ENCODE results near the gene SULT1A1. TPM values are rescaled to one million over a fixed set of nuclear protein-coding genes. Genes with fewer than 3 reads are reported as not detected.

SULT1A1 gene
- total and polyA plus RNA-seq, 4 donors: 25.3 to 143 (median 102) TPM

DNA sequence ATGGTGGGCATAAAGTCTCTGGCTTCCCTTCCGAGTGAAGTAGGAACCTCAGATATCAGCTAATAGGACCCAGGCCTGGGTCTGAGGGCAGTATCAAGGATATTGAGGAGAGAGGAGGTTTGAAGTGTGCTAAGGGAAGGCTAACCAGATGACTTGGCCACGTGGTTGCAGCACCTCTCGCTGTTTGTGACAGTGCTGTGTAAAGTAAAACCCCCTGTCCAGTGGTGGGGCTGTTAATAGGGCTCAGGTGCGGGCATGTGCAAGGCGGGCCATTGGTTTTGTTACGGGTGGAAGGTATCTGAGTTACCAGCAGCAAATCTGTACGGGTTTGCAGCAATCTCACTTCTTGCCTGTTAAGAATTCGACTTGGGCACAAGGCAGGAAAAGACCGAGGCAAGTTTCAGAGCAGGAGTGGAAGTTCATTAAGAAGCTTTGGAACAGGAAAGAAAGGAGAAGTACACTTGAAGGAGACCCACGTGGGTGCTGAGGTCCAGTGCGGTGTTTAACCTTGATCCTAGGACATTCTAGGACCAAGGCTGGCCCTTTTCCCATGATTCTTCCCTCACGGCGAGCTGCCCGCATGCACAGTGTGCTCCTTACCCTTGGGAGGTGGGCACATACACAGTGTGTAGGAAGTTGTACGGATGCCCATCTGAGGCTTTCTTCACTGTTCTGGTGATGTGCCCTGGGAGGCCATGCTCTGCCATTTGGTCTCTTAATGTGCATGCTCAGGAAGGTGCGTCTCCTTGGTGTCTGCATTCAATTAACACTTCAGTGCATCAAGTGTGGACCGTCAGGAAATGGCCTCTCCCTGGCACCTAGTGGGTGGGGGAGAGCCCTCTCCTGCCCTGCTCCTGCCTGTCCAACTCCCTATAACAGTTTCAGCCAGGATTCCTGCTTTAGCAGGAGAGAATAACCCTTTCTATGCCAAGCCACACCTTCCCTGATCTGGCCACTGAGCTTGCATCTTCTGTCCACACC, 35.8 kb downstream of the SULT1A1 start:
- Histone ChIP-seq H3K36me3 (ENCODE audit: control insufficient read depth in 4 of 4, insufficient read depth in 3 of 4, low read depth in 1 of 4, low read length in 3 of 4) (no peaks in the 10 kb centered on the region), H3K9me3 (ENCODE audit: control insufficient read depth in 4 of 4, low read length in 3 of 4) (no peaks in the 10 kb centered on the region), H3K4me3 (ENCODE audit: low read depth in 1 of 3, low read length in 3 of 3) (no peak overlapping the region), H3K4me1 (ENCODE audit: control insufficient read depth in 4 of 4, insufficient read depth in 4 of 4, low read length in 3 of 4) (peaks cover 0 to 6% (median 0%) of the 10 kb centered on the region in 4 donors), H3K9ac (ENCODE audit: low read depth in 1 of 2, low read length in 2 of 2) (no peak overlapping the region), H3K27me3 (ENCODE audit: control insufficient read depth in 4 of 4, insufficient read depth in 4 of 4, low read length in 3 of 4) (no peaks in the 10 kb centered on the region), H3K27ac (ENCODE audit: low read depth in 1 of 2, low read length in 2 of 2) (no peak overlapping the region)
- TF ChIP-seq NR2F2 (IDR thresholded peaks at IDR 0.05) (no peak), YY1 (IDR thresholded peaks at IDR 0.05) (no peak), JUND (IDR thresholded peaks at IDR 0.05) (no peak), ZBTB33 (IDR thresholded peaks at IDR 0.05) (no peak), SP1 (IDR thresholded peaks at IDR 0.05) (no peak), GABPA (IDR thresholded peaks at IDR 0.05 in 1 of 2, conservative IDR thresholded peaks at IDR 0.05 in 1 of 2) (no peak)
- TF ChIP-seq, protein P1, sequence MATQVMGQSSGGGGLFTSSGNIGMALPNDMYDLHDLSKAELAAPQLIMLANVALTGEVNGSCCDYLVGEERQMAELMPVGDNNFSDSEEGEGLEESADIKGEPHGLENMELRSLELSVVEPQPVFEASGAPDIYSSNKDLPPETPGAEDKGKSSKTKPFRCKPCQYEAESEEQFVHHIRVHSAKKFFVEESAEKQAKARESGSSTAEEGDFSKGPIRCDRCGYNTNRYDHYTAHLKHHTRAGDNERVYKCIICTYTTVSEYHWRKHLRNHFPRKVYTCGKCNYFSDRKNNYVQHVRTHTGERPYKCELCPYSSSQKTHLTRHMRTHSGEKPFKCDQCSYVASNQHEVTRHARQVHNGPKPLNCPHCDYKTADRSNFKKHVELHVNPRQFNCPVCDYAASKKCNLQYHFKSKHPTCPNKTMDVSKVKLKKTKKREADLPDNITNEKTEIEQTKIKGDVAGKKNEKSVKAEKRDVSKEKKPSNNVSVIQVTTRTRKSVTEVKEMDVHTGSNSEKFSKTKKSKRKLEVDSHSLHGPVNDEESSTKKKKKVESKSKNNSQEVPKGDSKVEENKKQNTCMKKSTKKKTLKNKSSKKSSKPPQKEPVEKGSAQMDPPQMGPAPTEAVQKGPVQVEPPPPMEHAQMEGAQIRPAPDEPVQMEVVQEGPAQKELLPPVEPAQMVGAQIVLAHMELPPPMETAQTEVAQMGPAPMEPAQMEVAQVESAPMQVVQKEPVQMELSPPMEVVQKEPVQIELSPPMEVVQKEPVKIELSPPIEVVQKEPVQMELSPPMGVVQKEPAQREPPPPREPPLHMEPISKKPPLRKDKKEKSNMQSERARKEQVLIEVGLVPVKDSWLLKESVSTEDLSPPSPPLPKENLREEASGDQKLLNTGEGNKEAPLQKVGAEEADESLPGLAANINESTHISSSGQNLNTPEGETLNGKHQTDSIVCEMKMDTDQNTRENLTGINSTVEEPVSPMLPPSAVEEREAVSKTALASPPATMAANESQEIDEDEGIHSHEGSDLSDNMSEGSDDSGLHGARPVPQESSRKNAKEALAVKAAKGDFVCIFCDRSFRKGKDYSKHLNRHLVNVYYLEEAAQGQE (IDR thresholded peaks at IDR 0.05): no peak
- DNase-seq (ENCODE audit: low spot score): no peak
- WGBS: 84% methylated on average over 17 of the region's 17 CpGs

DNA sequence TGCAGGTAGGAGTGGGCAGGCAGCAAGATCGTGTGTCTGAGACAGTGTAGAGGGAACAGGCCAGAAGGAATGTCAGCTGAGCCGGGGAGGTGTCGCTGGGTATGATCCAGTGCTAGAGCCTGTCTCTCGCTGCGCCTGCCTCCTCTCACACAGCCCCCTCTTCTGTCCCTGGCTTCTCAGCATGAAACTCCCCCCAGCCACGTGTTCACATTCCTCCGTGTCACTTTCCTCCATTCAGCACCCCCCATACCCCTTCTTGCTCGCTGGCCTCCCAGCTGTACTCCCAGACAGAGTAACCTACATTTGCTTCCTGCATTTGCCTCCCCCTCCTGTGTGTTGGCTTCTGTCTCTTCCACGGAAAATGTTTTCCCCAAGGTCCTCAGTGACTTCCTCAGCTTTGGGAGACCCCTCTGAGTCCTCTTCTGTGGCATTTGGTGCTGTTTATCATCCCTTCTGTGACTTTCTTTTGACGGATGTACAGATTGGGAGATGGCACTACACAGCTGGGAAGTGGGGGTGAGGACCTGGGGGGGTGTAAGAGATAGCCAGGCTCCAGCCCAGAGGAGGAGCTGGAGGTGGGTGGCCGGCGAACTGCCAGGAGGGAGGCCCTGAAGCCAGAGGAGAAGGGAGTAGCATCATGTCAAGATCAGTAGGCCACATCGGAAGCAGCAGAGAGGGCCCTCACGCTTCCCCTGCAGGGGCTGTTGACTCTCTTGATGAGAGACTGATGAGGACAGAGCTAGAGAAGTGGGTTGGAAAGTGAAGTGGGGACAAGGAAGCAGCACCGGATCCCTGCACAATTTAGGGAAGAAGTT, 36.9 kb downstream of the SULT1A1 start:
- no peak overlapping the region for H3K9ac ChIP-seq (ENCODE audit: low read depth in 1 of 2, low read length in 2 of 2)
- H3K4me1 ChIP-seq (ENCODE audit: control insufficient read depth in 4 of 4, insufficient read depth in 4 of 4, low read length in 3 of 4): peaks cover 0 to 6% (median 0%) of the 10 kb centered on the region in 4 donors
- WGBS: 82% methylated on average over 15 of the region's 15 CpGs
- H3K27ac ChIP-seq (ENCODE audit: low read depth in 1 of 2, low read length in 2 of 2): no peak overlapping the region
- no peak overlapping the region for H3K4me3 ChIP-seq (ENCODE audit: low read depth in 1 of 3, low read length in 3 of 3)
- H3K36me3 ChIP-seq (ENCODE audit: control insufficient read depth in 4 of 4, insufficient read depth in 3 of 4, low read depth in 1 of 4, low read length in 3 of 4): no peaks in the 10 kb centered on the region
- DNase-seq (ENCODE audit: low spot score): no peak
- H3K9me3 ChIP-seq (ENCODE audit: control insufficient read depth in 4 of 4, low read length in 3 of 4): no peaks in the 10 kb centered on the region
- H3K27me3 ChIP-seq (ENCODE audit: control insufficient read depth in 4 of 4, insufficient read depth in 4 of 4, low read length in 3 of 4): no peaks in the 10 kb centered on the region
- TF ChIP-seq ZBTB33 (IDR thresholded peaks at IDR 0.05): no peak
- TF ChIP-seq RXRA (IDR thresholded peaks at IDR 0.05): no peak
- TF ChIP-seq FOXA2 (IDR thresholded peaks at IDR 0.05): no peak
- no peak for TF ChIP-seq HNF4A (conservative IDR thresholded peaks at IDR 0.05)
- TF ChIP-seq FOXA1 (IDR thresholded peaks at IDR 0.05): no peak
- TF ChIP-seq JUND (IDR thresholded peaks at IDR 0.05): no peak
- TF ChIP-seq, protein P2, sequence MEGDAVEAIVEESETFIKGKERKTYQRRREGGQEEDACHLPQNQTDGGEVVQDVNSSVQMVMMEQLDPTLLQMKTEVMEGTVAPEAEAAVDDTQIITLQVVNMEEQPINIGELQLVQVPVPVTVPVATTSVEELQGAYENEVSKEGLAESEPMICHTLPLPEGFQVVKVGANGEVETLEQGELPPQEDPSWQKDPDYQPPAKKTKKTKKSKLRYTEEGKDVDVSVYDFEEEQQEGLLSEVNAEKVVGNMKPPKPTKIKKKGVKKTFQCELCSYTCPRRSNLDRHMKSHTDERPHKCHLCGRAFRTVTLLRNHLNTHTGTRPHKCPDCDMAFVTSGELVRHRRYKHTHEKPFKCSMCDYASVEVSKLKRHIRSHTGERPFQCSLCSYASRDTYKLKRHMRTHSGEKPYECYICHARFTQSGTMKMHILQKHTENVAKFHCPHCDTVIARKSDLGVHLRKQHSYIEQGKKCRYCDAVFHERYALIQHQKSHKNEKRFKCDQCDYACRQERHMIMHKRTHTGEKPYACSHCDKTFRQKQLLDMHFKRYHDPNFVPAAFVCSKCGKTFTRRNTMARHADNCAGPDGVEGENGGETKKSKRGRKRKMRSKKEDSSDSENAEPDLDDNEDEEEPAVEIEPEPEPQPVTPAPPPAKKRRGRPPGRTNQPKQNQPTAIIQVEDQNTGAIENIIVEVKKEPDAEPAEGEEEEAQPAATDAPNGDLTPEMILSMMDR (IDR thresholded peaks at IDR 0.05; ENCODE audit: low read depth, low read length, missing input control): no peak
- TF ChIP-seq, protein P3, sequence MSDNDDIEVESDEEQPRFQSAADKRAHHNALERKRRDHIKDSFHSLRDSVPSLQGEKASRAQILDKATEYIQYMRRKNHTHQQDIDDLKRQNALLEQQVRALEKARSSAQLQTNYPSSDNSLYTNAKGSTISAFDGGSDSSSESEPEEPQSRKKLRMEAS (IDR thresholded peaks at IDR 0.05): no peak
- TF ChIP-seq EGR1 (IDR thresholded peaks at IDR 0.05; ENCODE audit: low read depth in 2 of 2): no peak
- no peak for TF ChIP-seq YY1 (IDR thresholded peaks at IDR 0.05)
- no peak for TF ChIP-seq SP1 (IDR thresholded peaks at IDR 0.05)
- no peak for TF ChIP-seq RAD21 (IDR thresholded peaks at IDR 0.05)
- TF ChIP-seq, protein P1 (IDR thresholded peaks at IDR 0.05): no peak
